Small intestine (tissue), 7 donors: ENCODE results near the gene PITPNC1. TPM values are rescaled to one million over a fixed set of nuclear protein-coding genes. Genes with fewer than 3 reads are reported as not detected.

ENCODE experiments used
- DNase-seq, 2 donors: peaks; one replicate each; pipeline versions ENCODE4 v3.0.0 to v3.0.0-alpha.2; 2013
- FAIRE-seq: peaks from 2 replicates; lab custom pipeline; 2012; peaks lifted over from hg19 to GRCh38; lab: Jason Lieb, UNC
- H3K27ac ChIP-seq, 3 donors: one replicate each; pipeline ENCODE4 v1.5.1; 2013; ENCODE audit warnings: low read length in 2 of 3, mild to moderate bottlenecking in 2 of 3, control low read depth in 1 of 3, inconsistent platforms in 1 of 3, low read depth in 1 of 3, moderate library complexity in 1 of 3
- H3K27me3 ChIP-seq, 3 donors: one replicate each; pipeline ENCODE4 v1.6.1; 2013; ENCODE audit warnings: low read length in 3 of 3, inconsistent platforms in 1 of 3; ENCODE audit not compliant: control insufficient read depth in 3 of 3, insufficient read depth in 3 of 3
- H3K36me3 ChIP-seq, 3 donors: one replicate each; pipeline ENCODE4 v1.6.1; 2013; ENCODE audit warnings: low read length in 3 of 3, inconsistent platforms in 1 of 3, low read depth in 1 of 3, mild to moderate bottlenecking in 1 of 3, moderate library complexity in 1 of 3; ENCODE audit not compliant: control insufficient read depth in 3 of 3, insufficient read depth in 2 of 3
- H3K4me1 ChIP-seq, 3 donors: one replicate each; pipeline ENCODE4 v1.6.1; 2013; ENCODE audit warnings: low read length in 2 of 3, inconsistent platforms in 1 of 3, low read depth in 1 of 3, mild to moderate bottlenecking in 1 of 3, moderate library complexity in 1 of 3; ENCODE audit not compliant: control insufficient read depth in 3 of 3, insufficient read depth in 2 of 3
- H3K4me3 ChIP-seq, 3 donors: one replicate each; pipeline ENCODE4 v1.5.1; 2013; ENCODE audit warnings: low read length in 3 of 3, control low read depth in 1 of 3, inconsistent platforms in 1 of 3, low read depth in 1 of 3, mild to moderate bottlenecking in 1 of 3, moderate library complexity in 1 of 3
- H3K9me3 ChIP-seq, 2 donors: one replicate each; pipeline ENCODE4 v1.6.1; 2013; ENCODE audit warnings: low read depth in 1 of 2, low read length in 1 of 2; ENCODE audit not compliant: control insufficient read depth in 2 of 2, insufficient read depth in 1 of 2
- WGBS, 3 donors: extraction: QIAGEN DNeasy Blood & Tissue Kit; methylation state at CpG; one replicate each; pipeline ENCODE4 v1.1.7; 2013; 5-methylcytosine and 5-hydroxymethylcytosine counted together
- polyA plus RNA-seq, 4 donors: library from polyadenylated mRNA; stranded (reverse) in 3 of 4; unstranded in 1 of 4; fragments of 200-250 nt in 3 of 4; fragments of 120-200 nt in 1 of 4; gene quantifications; one replicate each; pipeline versions ENCODE4 v1.2.1 to v1.2.3, GENCODE V29; 2013
- donor health status: healthy with polysubstance abuse.
- donor health status: control.
- donor health status: control.
- donor health status: Bipolar disorder and iron deficiency.
- donor health status: healthy.

The PITPNC1 gene
- polyA plus RNA-seq, 4 donors = 0.67 to 11.7 (median 3.4) TPM

- WGBS, 3 donors = 81 to 91% (median 85%) methylated on average over 6 of the region's 6 CpGs
- Histone ChIP-seq H3K36me3 (no peaks in the 10 kb centered on the region), H3K27me3 (peaks cover 0 to 14% (median 0%) of the 10 kb centered on the region in 3 donors), H3K27ac (no peak overlapping the region), H3K9me3 (no peaks in the 10 kb centered on the region), H3K4me1 (peaks cover 0 to 11% (median 0%) of the 10 kb centered on the region in 3 donors), H3K4me3 (no peak overlapping the region)
- DNase-seq (no peak), FAIRE-seq (no peak)
Measured at GRCh38 chr17:67375716-67376115, 1.4 kb upstream of the PITPNC1 start.

- WGBS, 3 donors = 39 to 45% (median 39%) methylated on average over 6 of the region's 6 CpGs
- H3K9me3 ChIP-seq = no peaks in the 10 kb centered on the region
- no peak for FAIRE-seq
- DNase-seq = no peak
- H3K27ac ChIP-seq = peak overlapping the region in 2 of 3 donors; percentile 69 to 96
- H3K27me3 ChIP-seq = peaks cover 0 to 14% (median 0%) of the 10 kb centered on the region in 3 donors
- peaks cover 0 to 11% (median 0%) of the 10 kb centered on the region in 3 donors for H3K4me1 ChIP-seq
- H3K36me3 ChIP-seq = no peaks in the 10 kb centered on the region
- H3K4me3 ChIP-seq = peak overlapping the region in 2 of 3 donors; percentile 73 to 79
Measured at GRCh38 chr17:67376415-67376736, 705 bp upstream of the PITPNC1 start.

GRCh38 chr17:67377488-67378453, 690 bp downstream of the PITPNC1 start:
- peak overlapping the region; percentile 53 to 96 (median 76) for H3K27ac ChIP-seq
- WGBS, 3 donors = 0 to 1% (median 0%) methylated on average over 83 to 100 of the region's 100 CpGs
- FAIRE-seq = no peak
- H3K4me1 ChIP-seq = peaks cover 0 to 11% (median 0%) of the 10 kb centered on the region in 3 donors
- H3K4me3 ChIP-seq = peak overlapping the region; percentile 73 to 85 (median 79)
- peaks cover 0 to 14% (median 0%) of the 10 kb centered on the region in 3 donors for H3K27me3 ChIP-seq
- no peaks in the 10 kb centered on the region for H3K9me3 ChIP-seq
- no peaks in the 10 kb centered on the region for H3K36me3 ChIP-seq
- DNase-seq = peak; percentile 29 to 59

DNA sequence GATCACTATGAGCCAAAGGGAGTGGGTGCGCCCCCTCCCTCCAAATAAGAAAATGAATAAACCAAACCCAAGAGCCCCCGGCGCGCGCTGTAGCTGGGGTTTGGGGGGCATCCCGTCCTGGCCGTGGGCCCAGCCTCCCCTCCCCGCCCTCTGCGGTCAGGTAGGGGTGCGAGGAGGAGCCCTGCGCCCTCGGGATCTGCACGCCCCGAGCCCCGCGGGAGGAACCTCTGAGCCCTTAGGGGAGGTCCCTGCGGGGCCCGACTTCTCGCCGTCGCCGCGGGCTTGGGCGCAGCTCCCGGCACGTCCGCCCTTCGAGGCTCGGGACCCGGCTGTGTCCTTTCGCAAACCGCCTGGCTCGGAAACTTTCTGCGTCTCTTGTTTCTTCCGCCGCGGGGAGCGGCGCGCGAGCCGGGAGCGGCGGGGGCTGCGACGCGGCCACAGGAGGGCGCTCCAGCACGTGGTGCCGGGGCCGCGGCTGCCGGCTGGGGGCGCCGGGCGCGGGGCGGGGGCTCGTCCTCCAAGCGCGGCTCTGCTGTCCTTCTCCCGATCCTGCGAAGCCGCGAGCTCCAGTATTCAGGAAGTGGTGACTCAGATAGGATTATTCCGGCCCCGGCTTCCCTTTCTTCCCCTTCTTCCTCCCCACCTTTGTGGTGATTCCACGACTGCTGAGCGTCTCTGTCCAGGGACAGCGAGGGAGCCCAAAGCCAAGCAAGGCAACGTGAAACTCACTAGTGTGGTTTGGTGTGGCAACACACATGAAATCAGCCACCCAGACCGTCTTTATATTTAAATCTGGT, 1.6 kb downstream of the PITPNC1 start:
- peaks cover 0 to 11% (median 0%) of the 10 kb centered on the region in 3 donors for H3K4me1 ChIP-seq
- H3K4me3 ChIP-seq = peak overlapping the region; percentile 73 to 85 (median 79)
- no peaks in the 10 kb centered on the region for H3K36me3 ChIP-seq
- WGBS, 3 donors = 0 to 1% (median 1%) methylated on average over 52 to 72 of the region's 72 CpGs
- FAIRE-seq (no peak), DNase-seq (peak; percentile 65 to 82)
- H3K27me3 ChIP-seq = peaks cover 0 to 14% (median 0%) of the 10 kb centered on the region in 3 donors
- H3K27ac ChIP-seq = peak overlapping the region; percentile 72 to 96 (median 76)
- H3K9me3 ChIP-seq = no peaks in the 10 kb centered on the region

DNA sequence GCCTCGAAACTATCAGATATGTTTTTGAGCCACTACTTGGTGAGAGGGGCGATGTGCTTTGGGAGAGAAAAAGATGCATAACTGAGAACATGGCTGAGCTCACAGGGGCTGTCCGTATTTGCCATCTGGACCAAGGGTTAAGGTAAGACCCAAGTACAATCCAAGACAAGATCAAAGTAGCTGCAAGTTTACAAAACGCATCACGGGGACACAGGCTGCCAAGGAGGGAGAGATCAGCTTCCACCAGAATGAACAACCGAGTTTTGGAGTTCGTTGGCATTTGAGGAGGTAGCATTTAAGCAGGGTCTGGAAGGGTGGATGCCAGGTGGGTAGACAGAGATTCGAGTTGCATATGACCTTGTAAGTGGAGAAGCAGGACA, 2.2 kb downstream of the PITPNC1 start:
- no peaks in the 10 kb centered on the region for H3K36me3 ChIP-seq
- FAIRE-seq = no peak
- 42 to 61% (median 44%) methylated on average over 8 of the region's 8 CpGs for WGBS, 3 donors
- peaks cover 0 to 11% (median 0%) of the 10 kb centered on the region in 3 donors for H3K4me1 ChIP-seq
- H3K27ac ChIP-seq = peak overlapping the region in 2 of 3 donors; percentile 72 to 96
- DNase-seq = no peak
- no peaks in the 10 kb centered on the region for H3K9me3 ChIP-seq
- peak overlapping the region in 2 of 3 donors; percentile 73 to 79 for H3K4me3 ChIP-seq
- H3K27me3 ChIP-seq = peaks cover 0 to 14% (median 0%) of the 10 kb centered on the region in 3 donors

DNA sequence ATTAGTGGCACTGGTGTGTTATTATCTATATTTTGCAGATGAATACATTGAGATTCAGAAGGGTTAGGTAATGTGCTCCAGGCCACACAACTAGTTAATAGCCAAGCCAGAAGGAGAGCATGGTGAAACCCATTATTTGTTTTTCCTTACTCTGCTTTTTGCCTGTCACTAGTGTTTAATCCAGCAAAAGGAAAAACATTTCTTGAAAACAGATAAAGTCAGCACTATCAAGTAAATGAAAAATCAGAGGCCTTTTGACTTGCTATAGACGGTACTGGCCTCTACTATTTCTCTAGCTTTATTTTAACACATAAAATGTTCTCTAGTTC, 4.8 kb downstream of the PITPNC1 start:
- H3K27ac ChIP-seq = no peak overlapping the region
- H3K27me3 ChIP-seq = peaks cover 0 to 7% (median 0%) of the 10 kb centered on the region in 3 donors
- FAIRE-seq = no peak
- no peaks in the 10 kb centered on the region for H3K9me3 ChIP-seq
- 72 to 94% (median 84%) methylated on average over 1 of the region's 1 CpG for WGBS, 3 donors
- DNase-seq = no peak
- peaks cover 0 to 4% (median 2%) of the 10 kb centered on the region in 3 donors for H3K4me1 ChIP-seq
- no peak overlapping the region for H3K4me3 ChIP-seq
- no peaks in the 10 kb centered on the region for H3K36me3 ChIP-seq

DNA sequence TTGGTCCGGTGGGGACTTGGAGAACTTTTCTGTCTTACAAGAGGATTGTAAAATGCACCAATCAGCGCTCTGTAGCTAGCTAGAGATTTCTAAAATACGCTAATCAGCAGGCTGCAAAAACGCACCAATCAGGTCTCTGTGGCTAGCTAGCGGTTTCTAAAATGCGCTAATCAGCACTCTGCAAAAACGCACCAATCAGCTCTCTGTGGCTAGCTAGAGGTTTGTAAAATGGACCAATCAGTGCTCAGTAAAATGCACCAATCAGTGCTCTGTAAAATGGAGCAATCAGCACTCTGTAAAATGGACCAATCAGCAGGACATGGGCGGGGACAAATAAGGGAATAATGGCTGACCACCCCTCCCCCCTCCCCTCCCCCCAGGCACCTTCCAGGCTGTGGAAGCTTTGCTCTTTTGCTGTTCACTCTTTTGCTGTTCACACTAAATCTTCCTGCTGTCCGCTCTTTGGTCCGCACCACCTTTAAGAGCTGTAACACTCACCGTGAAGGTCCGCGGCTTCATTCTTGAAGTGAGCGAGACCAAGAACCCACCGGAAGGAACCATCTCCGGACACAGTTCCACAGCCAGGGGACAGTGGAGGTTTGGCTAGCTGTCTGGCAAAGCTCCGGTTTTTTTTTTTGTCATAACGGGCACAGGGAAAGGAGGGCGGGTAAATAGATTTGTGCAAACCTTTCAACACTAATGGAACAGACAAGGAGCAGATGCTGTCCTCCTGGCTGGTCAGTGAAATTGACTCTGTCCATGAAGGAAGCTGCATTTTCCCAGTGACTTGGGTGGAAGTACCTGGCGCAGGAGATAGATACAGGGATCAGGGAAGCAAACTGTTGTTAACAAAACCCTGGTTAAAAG, 8.3 kb downstream of the PITPNC1 start:
- no peaks in the 10 kb centered on the region for H3K36me3 ChIP-seq
- WGBS, 3 donors = 92 to 95% (median 94%) methylated on average over 20 of the region's 20 CpGs
- peaks cover 0 to 2% (median 0%) of the 10 kb centered on the region in 3 donors for H3K4me1 ChIP-seq
- DNase-seq (no peak), FAIRE-seq (no peak)
- H3K9me3 ChIP-seq = no peaks in the 10 kb centered on the region
- H3K27ac ChIP-seq = no peak overlapping the region
- no peaks in the 10 kb centered on the region for H3K27me3 ChIP-seq
- H3K4me3 ChIP-seq = no peak overlapping the region
